ENCODE data around the gene SERPINB10. TPM values are rescaled to one million over a fixed set of nuclear protein-coding genes. Genes with fewer than 3 reads are reported as not detected.

SERPINB10 gene
- total and polyA plus RNA-seq, 8 donors, result 0.10 to 0.58 (median 0.30) TPM; not detected in 1

GRCh38 chr18:63962137-63962536 lies 54.4 kb downstream of the SERPINB10 start:
- ATAC-seq, result no peak
- intact Hi-C loops (cut with DNase I), result no loop called here
- no peak for TF ChIP-seq CTCF (IDR thresholded peaks at IDR 0.05)
- H3K36me3 ChIP-seq, result no peaks in the 10 kb centered on the region
- H3K9me3 ChIP-seq, result no peaks in the 10 kb centered on the region
- no peak overlapping the region for H3K27ac ChIP-seq
- H3K4me3 ChIP-seq, result no peak overlapping the region
- H3K4me1 ChIP-seq, result peaks cover 0 to 7% of the 10 kb centered on the region in 2 donors
- DNase-seq, result no peak
- no peaks in the 10 kb centered on the region for H3K27me3 ChIP-seq

GRCh38 chr18:63963615-63964256 lies 56.0 kb downstream of the SERPINB10 start:
- H3K9me3 ChIP-seq, result no peaks in the 10 kb centered on the region
- intact Hi-C loops (cut with DNase I), result no loop called here
- DNase-seq, result peak in 1 of 4 donors; percentile 56
- H3K36me3 ChIP-seq, result no peaks in the 10 kb centered on the region
- no peak overlapping the region for H3K27ac ChIP-seq
- H3K27me3 ChIP-seq, result no peaks in the 10 kb centered on the region
- peak; percentile 74 for TF ChIP-seq CTCF (IDR thresholded peaks at IDR 0.05)
- peak; percentile 91 for ATAC-seq
- no peak overlapping the region for H3K4me3 ChIP-seq
- H3K4me1 ChIP-seq, result peaks cover 0 to 8% of the 10 kb centered on the region in 2 donors

GRCh38 chr18:63964908-63965307 lies 57.1 kb downstream of the SERPINB10 start:
- no peak overlapping the region for H3K27ac ChIP-seq
- peaks cover 0 to 20% of the 10 kb centered on the region in 2 donors for H3K4me1 ChIP-seq
- ATAC-seq (no peak), DNase-seq (no peak)
- no peaks in the 10 kb centered on the region for H3K9me3 ChIP-seq
- intact Hi-C loops (cut with DNase I), result no loop called here
- no peaks in the 10 kb centered on the region for H3K27me3 ChIP-seq
- H3K36me3 ChIP-seq, result no peaks in the 10 kb centered on the region
- no peak overlapping the region for H3K4me3 ChIP-seq
- TF ChIP-seq CTCF (IDR thresholded peaks at IDR 0.05), result no peak

- Histone ChIP-seq H3K27me3 (no peaks in the 10 kb centered on the region), H3K9me3 (no peaks in the 10 kb centered on the region), H3K4me3 (no peak overlapping the region), H3K36me3 (no peaks in the 10 kb centered on the region), H3K4me1 (peaks cover 0 to 20% of the 10 kb centered on the region in 2 donors), H3K27ac (no peak overlapping the region)
- intact Hi-C loops (cut with DNase I), result no loop called here
- ATAC-seq (no peak), DNase-seq (no peak)
- TF ChIP-seq CTCF (IDR thresholded peaks at IDR 0.05), result no peak
These were observed 58.1 kb downstream of the SERPINB10 start for GRCh38 chr18:63965716-63966330.

- H3K4me1 ChIP-seq, result peaks cover 0 to 41% of the 10 kb centered on the region in 2 donors
- no peak for TF ChIP-seq CTCF (IDR thresholded peaks at IDR 0.05)
- DNase-seq (peak; percentile 79 to 97 (median 95)), ATAC-seq (peak; percentile 97)
- intact Hi-C loops (cut with DNase I), result no loop called here
- H3K36me3 ChIP-seq, result no peaks in the 10 kb centered on the region
- H3K27me3 ChIP-seq, result no peaks in the 10 kb centered on the region
- peak within 1 kb of the TSS; percentile 52 to 66 for H3K4me3 ChIP-seq
- peak within 1 kb of the TSS; percentile 94 to 96 for H3K27ac ChIP-seq
- H3K9me3 ChIP-seq, result no peaks in the 10 kb centered on the region
These were observed 62.4 kb downstream of the SERPINB10 start, which contains the start of gene SERPINB8 for GRCh38 chr18:63969942-63970808. Gene SERPINB8 (plus strand): TSS chr18:63970081. CDS start chr18:63978309, 8,228 bp downstream.
